ENCODE measurements around the gene SCYGR3.
"Not testable (repeated sequence)": the region's sequence is repeated elsewhere in the genome, so short reads cannot be mapped to it uniquely, and the experiment has no call there.

Gene SCYGR3

GRCh38 chr2:227614246-227614645 lies 394 bp downstream of the SCYGR3 start:
- DNase-seq (ENCODE audit: extremely low read depth in 1 of 2, low read depth in 1 of 2), result no peak

- DNase-seq (ENCODE audit: extremely low read depth in 1 of 2, low read depth in 1 of 2), result no peak
Observed at GRCh38 chr2:227613272-227613660, 1.4 kb downstream of the SCYGR3 start.

- DNase-seq (ENCODE audit: extremely low read depth in 1 of 2, low read depth in 1 of 2), result no peak
Observed at GRCh38 chr2:227612546-227613271, 1.9 kb downstream of the SCYGR3 start.

DNA sequence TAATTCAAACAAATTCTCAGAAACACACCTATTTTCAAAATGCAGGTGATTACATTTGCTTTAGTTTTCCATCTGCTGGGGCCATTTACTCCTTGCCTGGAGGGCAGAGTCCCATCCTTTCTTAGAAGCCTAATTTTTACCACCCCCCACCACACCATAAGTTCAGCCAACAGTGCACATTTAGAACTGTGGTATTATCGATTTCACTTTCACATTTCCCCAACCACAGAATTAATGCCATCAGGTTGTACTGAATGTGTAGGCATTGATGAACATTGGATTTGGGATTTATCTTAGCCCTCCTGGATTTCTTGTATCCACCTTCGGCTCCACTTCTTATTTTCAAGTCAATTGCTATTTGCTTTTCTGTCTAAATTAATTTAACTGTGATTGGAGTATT lies 4.5 kb downstream of the SCYGR3 start:
- DNase-seq (ENCODE audit: extremely low read depth in 1 of 2, low read depth in 1 of 2), result no peak

- DNase-seq (ENCODE audit: extremely low read depth in 1 of 2, low read depth in 1 of 2), result no peak
Observed at GRCh38 chr2:227608561-227609338, 5.9 kb downstream of the SCYGR3 start.

- DNase-seq (ENCODE audit: extremely low read depth in 1 of 2, low read depth in 1 of 2), result no peak
Observed at GRCh38 chr2:227607941-227608340, 6.7 kb downstream of the SCYGR3 start.

- DNase-seq (ENCODE audit: extremely low read depth in 1 of 2, low read depth in 1 of 2), result no peak
Observed at GRCh38 chr2:227606476-227606875, 8.2 kb downstream of the SCYGR3 start.

DNA sequence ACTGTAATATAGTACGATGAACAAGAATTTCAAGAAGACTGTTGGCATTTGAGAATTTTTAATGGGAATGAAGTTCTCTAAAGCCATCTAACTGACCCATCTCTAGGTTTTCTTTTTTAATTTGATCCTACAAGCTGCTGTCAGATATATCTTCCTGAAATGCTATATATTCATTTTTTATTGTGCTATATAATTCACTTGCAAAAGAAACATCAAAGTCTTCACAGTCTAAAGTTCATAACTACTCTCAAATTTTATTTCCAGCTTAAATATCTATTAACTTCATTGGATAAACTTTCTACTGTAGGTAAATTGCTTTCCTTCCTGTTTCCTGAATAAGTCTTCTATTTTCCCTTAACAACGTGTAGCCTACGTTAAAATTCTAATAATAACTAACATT lies 12.3 kb downstream of the SCYGR3 start:
- DNase-seq (ENCODE audit: extremely low read depth in 1 of 2, low read depth in 1 of 2), result no peak

GRCh38 chr2:227598835-227599503 lies 15.7 kb downstream of the SCYGR3 start, which contains the start of gene SCYGR2:
SCYGR2 (plus strand) TSS chr2:227598893; CDS start chr2:227598893, 0 bp downstream.
- not testable (repeated sequence) for DNase-seq (ENCODE audit: extremely low read depth in 1 of 2, low read depth in 1 of 2)

- no peak for DNase-seq (ENCODE audit: extremely low read depth in 1 of 2, low read depth in 1 of 2)
Observed at GRCh38 chr2:227597998-227598397, 16.6 kb downstream of the SCYGR3 start.

DNA sequence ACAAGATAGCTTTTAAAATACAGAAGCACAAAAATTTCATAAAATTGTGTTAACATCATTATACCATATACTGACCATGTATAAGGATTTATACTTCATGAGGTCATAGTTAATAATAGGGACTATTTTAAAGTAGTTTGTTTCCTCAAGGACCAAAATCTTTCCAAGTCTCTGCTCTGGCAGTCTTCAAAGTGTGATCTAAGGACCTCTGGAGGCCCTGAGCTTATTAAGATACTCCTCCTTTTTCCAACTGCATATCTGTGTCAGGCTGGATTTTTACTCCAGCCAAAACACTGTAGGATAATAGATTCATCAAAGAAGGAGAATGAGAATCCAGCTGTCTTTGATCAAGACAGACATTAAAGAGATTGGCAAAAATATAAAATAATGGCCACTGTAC lies 17.6 kb downstream of the SCYGR3 start:
- DNase-seq (ENCODE audit: extremely low read depth in 1 of 2, low read depth in 1 of 2), result no peak

- no peak for DNase-seq (ENCODE audit: extremely low read depth in 1 of 2, low read depth in 1 of 2)
Observed at GRCh38 chr2:227595797-227596196, 18.8 kb downstream of the SCYGR3 start.

GRCh38 chr2:227592694-227593387 lies 21.8 kb downstream of the SCYGR3 start:
- no peak for DNase-seq (ENCODE audit: extremely low read depth in 1 of 2, low read depth in 1 of 2)

DNA sequence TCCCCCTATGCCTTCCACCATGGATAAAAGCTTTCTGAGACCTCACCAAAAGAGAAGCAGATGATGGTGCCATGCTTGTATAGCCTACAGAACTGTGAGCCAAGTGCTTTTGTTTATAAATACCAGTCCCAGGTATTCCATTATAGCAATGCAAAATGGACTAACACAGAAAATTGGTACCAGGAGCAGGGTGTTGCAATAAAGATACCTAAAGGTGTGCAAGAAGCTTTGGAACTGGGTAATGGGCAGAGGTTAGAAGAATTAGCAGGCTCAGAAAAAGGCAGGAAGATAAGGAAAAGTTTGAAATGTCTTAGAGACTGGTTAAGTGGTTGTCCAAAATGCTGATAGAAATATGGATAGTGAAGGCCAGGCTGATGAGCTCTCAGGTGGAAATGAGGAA lies 32.3 kb downstream of the SCYGR3 start:
- no peak for DNase-seq (ENCODE audit: extremely low read depth in 1 of 2, low read depth in 1 of 2)

DNA sequence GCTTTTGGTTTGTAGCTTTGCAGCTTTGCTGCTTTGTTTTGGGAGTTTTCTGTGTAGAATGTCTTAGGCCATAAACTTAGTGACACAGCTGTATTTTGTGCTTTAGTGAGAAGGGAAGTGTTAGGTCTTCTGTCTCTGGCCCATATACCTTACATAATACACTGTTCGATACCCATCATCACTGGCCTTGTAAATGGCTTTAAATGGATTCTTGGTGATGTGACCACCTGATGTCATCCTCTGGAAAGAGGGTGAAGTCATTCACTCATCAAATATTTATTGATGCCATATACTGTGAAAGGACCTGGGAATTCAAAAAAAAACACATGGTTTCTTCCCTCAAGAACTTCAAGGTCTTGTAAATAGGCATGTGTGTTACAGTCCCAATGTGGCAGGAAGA lies 34.8 kb downstream of the SCYGR3 start:
- DNase-seq (ENCODE audit: extremely low read depth in 1 of 2, low read depth in 1 of 2), result no peak

GRCh38 chr2:227578642-227579041 lies 36.0 kb downstream of the SCYGR3 start:
- DNase-seq (ENCODE audit: extremely low read depth in 1 of 2, low read depth in 1 of 2), result no peak

- DNase-seq (ENCODE audit: extremely low read depth in 1 of 2, low read depth in 1 of 2), result no peak
Observed at GRCh38 chr2:227577555-227577954, 37.1 kb downstream of the SCYGR3 start.

DNA sequence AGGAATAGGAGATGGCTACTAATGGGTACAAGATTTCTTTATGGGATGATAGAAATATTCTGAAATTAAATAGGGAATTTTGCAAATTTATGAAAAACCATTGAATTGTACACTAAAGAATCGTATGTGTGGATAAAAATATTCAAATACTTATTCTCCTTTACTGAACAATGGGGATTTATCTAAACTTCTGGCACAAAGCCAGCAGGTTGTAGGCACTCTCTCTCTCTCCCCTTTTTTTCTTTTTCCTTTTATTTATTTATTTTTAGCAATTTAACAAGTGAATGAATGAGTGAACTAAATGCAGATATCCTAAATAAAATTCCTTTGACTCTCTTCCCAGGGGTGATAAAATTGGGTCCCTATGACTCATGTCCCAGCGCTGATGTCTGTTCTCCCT lies 37.8 kb downstream of the SCYGR3 start:
- DNase-seq (ENCODE audit: extremely low read depth in 1 of 2, low read depth in 1 of 2), result no peak

DNA sequence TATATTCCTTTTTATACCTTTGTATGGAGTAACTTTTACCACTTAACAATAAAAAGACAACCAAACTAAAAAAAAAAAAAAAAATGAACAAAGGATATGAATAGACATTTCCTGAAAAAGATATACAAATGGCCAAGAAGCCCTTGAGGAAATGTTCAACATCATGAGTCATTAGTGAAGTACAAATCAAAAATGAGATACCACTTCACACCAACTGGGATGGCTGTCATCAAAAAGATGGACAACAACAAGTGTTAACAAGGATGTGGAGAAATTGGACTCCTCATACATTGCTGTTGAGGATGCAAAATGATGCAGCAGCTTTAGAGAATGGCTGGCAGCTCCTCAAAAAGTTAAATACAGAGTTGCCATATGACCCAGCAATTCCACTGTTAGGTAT lies 38.5 kb downstream of the SCYGR3 start:
- no peak for DNase-seq (ENCODE audit: extremely low read depth in 1 of 2, low read depth in 1 of 2)

GRCh38 chr2:227570615-227571014 lies 44.0 kb downstream of the SCYGR3 start:
- no peak for DNase-seq (ENCODE audit: extremely low read depth in 1 of 2, low read depth in 1 of 2)

DNA sequence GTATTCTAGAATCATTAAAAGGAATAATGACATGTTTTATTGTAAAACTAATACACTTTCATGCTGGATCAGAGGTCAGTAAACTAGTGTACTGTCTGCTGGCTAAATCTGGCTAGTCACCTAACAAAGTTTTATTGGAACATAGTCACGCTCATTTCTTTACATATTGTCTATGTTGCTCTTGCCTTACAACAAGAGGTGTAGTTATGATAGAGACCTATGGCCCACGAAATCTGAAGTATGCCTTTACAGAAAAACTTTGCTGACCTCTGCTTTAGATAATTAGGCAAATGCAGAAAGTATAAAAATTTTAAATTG lies 45.8 kb downstream of the SCYGR3 start:
- DNase-seq (ENCODE audit: extremely low read depth in 1 of 2, low read depth in 1 of 2), result no peak
